Neural cell (in vitro differentiated cells): Measurements from ENCODE around the gene MINDY4. TPM values are rescaled to one million over a fixed set of nuclear protein-coding genes. Genes with fewer than 3 reads are reported as not detected.

Experiments
- H2AFZ ChIP-seq: fragments of 200-600, 300-800 bp; sonication (generic), shearing (Covaris generic); 2 replicates; pipeline ENCODE4 v1.6.0; 2014; ENCODE audit warnings: low read depth, mild to moderate bottlenecking, antibody characterized with exemption, low read length, moderate library complexity
- H3F3A ChIP-seq: fragments of 200-600 bp; shearing (Covaris generic); 2 replicates; pipeline ENCODE4 v1.6.1; 2016; ENCODE audit warnings: mild to moderate bottlenecking, moderate library complexity, mixed read lengths, antibody characterized with exemption, low read length; ENCODE audit not compliant: insufficient read depth, poor library complexity, severe bottlenecking
- H3K27ac ChIP-seq: fragments of 200-600, 300-800 bp; sonication (generic), shearing (Covaris generic); 2 replicates; pipeline ENCODE4 v1.5.1; 2014; ENCODE audit warnings: mild to moderate bottlenecking, low read length, moderate library complexity
- H3K27me3 ChIP-seq: fragments of 300-800, 200-600 bp; sonication (generic), shearing (Covaris generic); 2 replicates; pipeline ENCODE4 v1.6.0; 2014; ENCODE audit warnings: mild to moderate bottlenecking, low read depth, low read length, moderate library complexity; ENCODE audit not compliant: insufficient read depth
- H3K36me3 ChIP-seq: fragments of 300-800, 200-600 bp; sonication (generic), shearing (Covaris generic); 2 replicates; pipeline ENCODE4 v1.5.1; 2014; ENCODE audit warnings: mild to moderate bottlenecking, antibody characterized with exemption, low read length, moderate library complexity; ENCODE audit not compliant: insufficient read depth
- H3K4me2 ChIP-seq: fragments of 300-800, 200-600 bp; sonication (generic), shearing (Covaris generic); 2 replicates; pipeline ENCODE4 v1.6.0; 2014; ENCODE audit warnings: mild to moderate bottlenecking, low read length
- H3K4me3 ChIP-seq: fragments of 300-800, 200-600 bp; sonication (generic), shearing (Covaris generic); 2 replicates; pipeline ENCODE4 v1.5.1; 2014; ENCODE audit warnings: mild to moderate bottlenecking, low read length, moderate library complexity
- H3K79me2 ChIP-seq: fragments of 200-600 bp; shearing (Covaris generic); replicated peaks from 2 replicates; pipeline ENCODE4 v1.6.0; 2014; ENCODE audit warnings: mild to moderate bottlenecking, low read length, moderate library complexity; ENCODE audit not compliant: insufficient read depth
- H3K9ac ChIP-seq: fragments of 300-800, 200-600 bp; sonication (generic), shearing (Covaris generic); 2 replicates; pipeline ENCODE4 v1.6.1; 2016; ENCODE audit warnings: mild to moderate bottlenecking, low read length, mixed read lengths
- H3K9me2 ChIP-seq: fragments of 200-600 bp; shearing (Covaris generic); 2 replicates; pipeline ENCODE4 v1.6.1; 2016; ENCODE audit warnings: mild to moderate bottlenecking, low read length, mixed read lengths; ENCODE audit not compliant: insufficient read depth
- H3K9me3 ChIP-seq: fragments of 200-600, 300-800 bp; sonication (generic), shearing (Covaris generic); 2 replicates; pipeline ENCODE4 v1.6.1; 2016; ENCODE audit warnings: mild to moderate bottlenecking, mixed run types, low read length, moderate library complexity, mixed read lengths
- H4K20me1 ChIP-seq: fragments of 200-600 bp; shearing (Covaris generic); 2 replicates; pipeline ENCODE4 v1.6.1; 2016; ENCODE audit warnings: mild to moderate bottlenecking, mixed run types; ENCODE audit not compliant: insufficient read depth
- CTCF ChIP-seq: fragments of 450-650 bp; IDR thresholded peaks from 2 replicates; pipeline ENCODE4 v1.5.1; 2014; ENCODE audit warnings: antibody characterized with exemption, mild to moderate bottlenecking, moderate library complexity; ENCODE audit not compliant: poor library complexity, severe bottlenecking
- EP300 ChIP-seq: fragments of 450-650 bp; conservative IDR thresholded peaks from 2 replicates; pipeline ENCODE4 v1.6.1; 2014; ENCODE audit warnings: antibody characterized with exemption, mild to moderate bottlenecking, moderate library complexity; ENCODE audit not compliant: poor library complexity, severe bottlenecking
- EZH2 ChIP-seq: fragments of 200-600, 300-800 bp; shearing (Covaris generic), sonication (generic); IDR thresholded peaks from 2 replicates; pipeline ENCODE4 v1.6.1; 2014; ENCODE audit warnings: antibody characterized with exemption, low read length, borderline replicate concordance, mild to moderate bottlenecking; ENCODE audit not compliant: insufficient read depth, poor library complexity, severe bottlenecking
- MXI1 ChIP-seq: fragments of 450-650 bp; conservative IDR thresholded peaks from 2 replicates; pipeline ENCODE4 v1.6.1; 2014; ENCODE audit warnings: antibody characterized with exemption, mild to moderate bottlenecking; ENCODE audit not compliant: poor library complexity, severe bottlenecking
- POLR2AphosphoS5 ChIP-seq: IDR thresholded peaks from 2 replicates; pipeline ENCODE4 v1.6.1; 2012
- RAD21 ChIP-seq: fragments of 450-650 bp; conservative IDR thresholded peaks from 2 replicates; pipeline ENCODE4 v1.6.1; 2014; ENCODE audit warnings: antibody characterized with exemption, mild to moderate bottlenecking, moderate library complexity
- SMC3 ChIP-seq: fragments of 450-650 bp; conservative IDR thresholded peaks from 2 replicates; pipeline ENCODE4 v1.6.1; 2014; ENCODE audit warnings: antibody characterized with exemption, mild to moderate bottlenecking, moderate library complexity; ENCODE audit not compliant: poor library complexity
- TAF1 ChIP-seq: IDR thresholded peaks from 2 replicates; pipeline ENCODE4 v1.6.1; 2012; ENCODE audit warnings: low read depth
- polyA plus RNA-seq: library from polyadenylated mRNA; depleted of rRNA; stranded (reverse); fragments of >200 nt; gene quantifications from 2 replicates; pipeline ENCODE4 v1.2.3, GENCODE V29; 2014
- TF ChIP-seq, protein P1 (sequence below): IDR thresholded peaks from 2 replicates; pipeline ENCODE4 v1.6.1; 2012; ENCODE audit warnings: borderline replicate concordance

Gene MINDY4
- polyA plus RNA-seq, 1 donor from 2014 or later: 1.0 TPM

DNA sequence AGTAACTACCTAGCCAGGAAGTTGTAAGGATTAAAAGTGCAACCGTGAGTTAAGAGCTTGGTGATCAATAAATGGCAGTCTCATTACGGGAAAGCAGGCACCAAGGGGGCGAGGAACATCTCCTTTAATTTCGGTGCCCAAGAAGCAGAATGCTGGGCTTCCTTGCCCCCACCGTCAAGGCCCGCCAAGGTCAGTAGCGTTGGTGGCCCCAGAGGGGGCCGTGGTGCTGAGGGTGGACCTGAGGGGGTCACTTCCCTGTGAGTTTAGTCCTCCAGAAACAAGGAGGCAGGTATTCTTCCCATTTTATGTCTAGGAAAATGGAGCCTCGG lies 408 bp upstream of the MINDY4 start:
- no peak overlapping the region for H3K27ac ChIP-seq
- peak overlapping the region; percentile 58 for H3K9ac ChIP-seq
- TF ChIP-seq SMC3 (no peak), POLR2AphosphoS5 (no peak), CTCF (no peak), MXI1 (no peak), EZH2 (no peak), RAD21 (no peak), TAF1 (no peak), EP300 (no peak)
- TF ChIP-seq, protein P1, sequence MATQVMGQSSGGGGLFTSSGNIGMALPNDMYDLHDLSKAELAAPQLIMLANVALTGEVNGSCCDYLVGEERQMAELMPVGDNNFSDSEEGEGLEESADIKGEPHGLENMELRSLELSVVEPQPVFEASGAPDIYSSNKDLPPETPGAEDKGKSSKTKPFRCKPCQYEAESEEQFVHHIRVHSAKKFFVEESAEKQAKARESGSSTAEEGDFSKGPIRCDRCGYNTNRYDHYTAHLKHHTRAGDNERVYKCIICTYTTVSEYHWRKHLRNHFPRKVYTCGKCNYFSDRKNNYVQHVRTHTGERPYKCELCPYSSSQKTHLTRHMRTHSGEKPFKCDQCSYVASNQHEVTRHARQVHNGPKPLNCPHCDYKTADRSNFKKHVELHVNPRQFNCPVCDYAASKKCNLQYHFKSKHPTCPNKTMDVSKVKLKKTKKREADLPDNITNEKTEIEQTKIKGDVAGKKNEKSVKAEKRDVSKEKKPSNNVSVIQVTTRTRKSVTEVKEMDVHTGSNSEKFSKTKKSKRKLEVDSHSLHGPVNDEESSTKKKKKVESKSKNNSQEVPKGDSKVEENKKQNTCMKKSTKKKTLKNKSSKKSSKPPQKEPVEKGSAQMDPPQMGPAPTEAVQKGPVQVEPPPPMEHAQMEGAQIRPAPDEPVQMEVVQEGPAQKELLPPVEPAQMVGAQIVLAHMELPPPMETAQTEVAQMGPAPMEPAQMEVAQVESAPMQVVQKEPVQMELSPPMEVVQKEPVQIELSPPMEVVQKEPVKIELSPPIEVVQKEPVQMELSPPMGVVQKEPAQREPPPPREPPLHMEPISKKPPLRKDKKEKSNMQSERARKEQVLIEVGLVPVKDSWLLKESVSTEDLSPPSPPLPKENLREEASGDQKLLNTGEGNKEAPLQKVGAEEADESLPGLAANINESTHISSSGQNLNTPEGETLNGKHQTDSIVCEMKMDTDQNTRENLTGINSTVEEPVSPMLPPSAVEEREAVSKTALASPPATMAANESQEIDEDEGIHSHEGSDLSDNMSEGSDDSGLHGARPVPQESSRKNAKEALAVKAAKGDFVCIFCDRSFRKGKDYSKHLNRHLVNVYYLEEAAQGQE: no peak

DNA sequence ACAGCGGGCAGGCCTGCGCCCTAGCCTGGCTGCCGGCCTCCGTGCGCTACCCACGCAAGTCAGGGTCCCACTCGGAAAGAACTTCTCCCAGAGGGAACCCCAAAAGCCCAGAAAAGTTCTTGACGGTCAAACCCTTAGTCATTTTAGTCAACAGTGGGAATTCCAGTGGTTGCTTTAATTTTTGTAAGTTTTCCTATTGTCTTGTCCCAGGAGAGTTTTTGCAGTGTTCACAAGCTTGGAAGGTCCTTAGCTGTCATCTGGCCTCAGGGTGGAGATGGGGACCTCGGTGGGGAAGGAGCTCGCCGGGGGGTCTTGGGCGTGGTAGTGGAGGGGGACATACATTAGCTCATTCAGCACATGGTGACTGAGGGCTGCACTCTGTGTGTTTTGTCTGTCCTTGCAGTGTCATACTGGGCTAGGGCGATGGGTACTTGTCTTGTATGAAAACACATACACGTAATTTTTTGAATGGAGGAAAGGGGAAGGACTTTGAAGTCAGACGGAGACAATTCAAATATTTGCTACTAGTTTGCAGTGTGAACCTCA lies 736 bp downstream of the MINDY4 start:
- no peaks in the 10 kb centered on the region for H3F3A ChIP-seq
- peak overlapping the region; percentile 89 for H3K4me3 ChIP-seq
- H3K4me2 ChIP-seq: peak overlapping the region; percentile 26
- no peaks in the 10 kb centered on the region for H4K20me1 ChIP-seq
- no peak overlapping the region for H2AFZ ChIP-seq
- H3K36me3 ChIP-seq: no peaks in the 10 kb centered on the region
- no peaks in the 10 kb centered on the region for H3K27me3 ChIP-seq
- H3K27ac ChIP-seq: no peak overlapping the region
- peak overlapping the region; percentile 58 for H3K9ac ChIP-seq
- no peaks in the 10 kb centered on the region for H3K9me2 ChIP-seq
- H3K9me3 ChIP-seq: no peaks in the 10 kb centered on the region
- peaks cover 3% of the 10 kb centered on the region for H3K79me2 ChIP-seq
- TF ChIP-seq POLR2AphosphoS5 (no peak), TAF1 (no peak), EP300 (no peak), CTCF (no peak), EZH2 (no peak), RAD21 (no peak), SMC3 (no peak), MXI1 (no peak)
- TF ChIP-seq, protein P1: no peak

More for the DNA sequence above, 408 bp upstream of the MINDY4 start:
- peaks cover 3% of the 10 kb centered on the region for H3K79me2 ChIP-seq
- H2AFZ ChIP-seq: no peak overlapping the region
- no peaks in the 10 kb centered on the region for H3K36me3 ChIP-seq
- no peaks in the 10 kb centered on the region for H3K9me3 ChIP-seq
- H3K4me3 ChIP-seq: peak overlapping the region; percentile 89
- no peaks in the 10 kb centered on the region for H3F3A ChIP-seq
- no peaks in the 10 kb centered on the region for H4K20me1 ChIP-seq
- H3K27me3 ChIP-seq: no peaks in the 10 kb centered on the region
- H3K4me2 ChIP-seq: no peak overlapping the region
- H3K9me2 ChIP-seq: no peaks in the 10 kb centered on the region
